GM13977 (cell line): ENCODE results near the gene NPIPA3.
"Not testable (repeated sequence)": the region's sequence is repeated elsewhere in the genome, so short reads cannot be mapped to it uniquely, and the experiment has no call there.

Source experiments
- DNase-seq: peaks from one replicate; pipeline ENCODE4 v3.0.0; 2012; ENCODE audit warnings: low spot score
- in situ Hi-C: fragments of 300-500 bp; cut with MboI; formaldehyde crosslinking; loops from one replicate; pipeline ENCODE4 v1.12.0; 2022; ENCODE audit warnings: low sequenced_read_pairs, low pct_unique_long_range_greater_than_20kb, mixed read lengths, inconsistent platforms; ENCODE audit not compliant: unreplicated experiment
- TF ChIP-seq, protein P1 (sequence below): IDR thresholded peaks from 2 replicates; pipeline ENCODE4 v1.5.1; 2012; ENCODE audit warnings: mild to moderate bottlenecking, control low read depth; ENCODE audit not compliant: insufficient read depth; ENCODE audit errors: extremely low read depth, missing control alignments

NPIPA3 gene

GRCh38 chr16:14676633-14677032 is 26.6 kb upstream of the NPIPA3 start:
- no peak for DNase-seq
- in situ Hi-C loops = no loop called here
- TF ChIP-seq, protein P1, sequence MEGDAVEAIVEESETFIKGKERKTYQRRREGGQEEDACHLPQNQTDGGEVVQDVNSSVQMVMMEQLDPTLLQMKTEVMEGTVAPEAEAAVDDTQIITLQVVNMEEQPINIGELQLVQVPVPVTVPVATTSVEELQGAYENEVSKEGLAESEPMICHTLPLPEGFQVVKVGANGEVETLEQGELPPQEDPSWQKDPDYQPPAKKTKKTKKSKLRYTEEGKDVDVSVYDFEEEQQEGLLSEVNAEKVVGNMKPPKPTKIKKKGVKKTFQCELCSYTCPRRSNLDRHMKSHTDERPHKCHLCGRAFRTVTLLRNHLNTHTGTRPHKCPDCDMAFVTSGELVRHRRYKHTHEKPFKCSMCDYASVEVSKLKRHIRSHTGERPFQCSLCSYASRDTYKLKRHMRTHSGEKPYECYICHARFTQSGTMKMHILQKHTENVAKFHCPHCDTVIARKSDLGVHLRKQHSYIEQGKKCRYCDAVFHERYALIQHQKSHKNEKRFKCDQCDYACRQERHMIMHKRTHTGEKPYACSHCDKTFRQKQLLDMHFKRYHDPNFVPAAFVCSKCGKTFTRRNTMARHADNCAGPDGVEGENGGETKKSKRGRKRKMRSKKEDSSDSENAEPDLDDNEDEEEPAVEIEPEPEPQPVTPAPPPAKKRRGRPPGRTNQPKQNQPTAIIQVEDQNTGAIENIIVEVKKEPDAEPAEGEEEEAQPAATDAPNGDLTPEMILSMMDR = no peak

DNA sequence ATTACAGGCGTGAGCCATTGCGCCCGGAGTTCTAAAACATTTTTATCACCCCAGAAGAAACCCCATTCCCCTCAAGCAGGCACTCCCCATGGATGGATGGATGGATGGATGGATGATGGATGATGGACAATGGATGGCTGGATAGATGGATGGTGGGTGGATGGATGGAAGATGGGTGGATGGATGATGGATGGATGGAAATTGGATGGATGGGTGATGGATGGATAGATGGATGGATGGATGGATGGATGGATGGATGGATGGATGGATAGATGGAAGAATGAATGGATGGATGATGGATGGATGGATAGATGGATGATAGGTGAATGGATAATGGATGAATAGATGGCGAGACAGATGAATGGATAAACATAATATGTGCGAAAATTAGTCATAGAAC is 25.6 kb upstream of the NPIPA3 start:
- in situ Hi-C loops = no loop called here
- no peak for DNase-seq
- TF ChIP-seq, protein P1 = no peak

GRCh38 chr16:14678748-14679497 is 24.3 kb upstream of the NPIPA3 start:
- TF ChIP-seq, protein P1 = no peak
- no peak for DNase-seq
- in situ Hi-C loops = no loop called here

DNA sequence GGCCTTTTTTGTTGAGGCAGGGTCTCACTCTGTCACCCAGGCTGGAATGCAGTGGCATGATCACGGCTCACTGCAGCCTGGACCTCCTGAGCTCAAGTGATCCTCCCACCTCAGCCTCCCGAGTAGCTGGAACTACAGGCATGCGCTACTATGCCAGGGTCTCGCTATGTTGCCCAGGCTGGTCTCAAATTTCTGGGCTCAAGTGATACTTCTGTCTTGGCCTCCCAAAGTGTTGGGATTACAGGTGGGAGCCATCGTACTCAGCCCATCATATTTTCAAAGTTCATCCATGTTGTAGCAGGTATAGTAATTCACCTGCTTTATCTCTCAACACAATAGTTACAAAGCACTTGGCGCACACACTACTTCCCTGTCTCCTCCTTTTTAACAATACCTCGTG is 22.8 kb upstream of the NPIPA3 start:
- in situ Hi-C loops, DNase-seq: not testable (repeated sequence)

- in situ Hi-C loops = no loop called here
- no peak for DNase-seq
- TF ChIP-seq, protein P1 = no peak
Measured at GRCh38 chr16:14681115-14681514, 22.1 kb upstream of the NPIPA3 start.

- no peak for DNase-seq
- in situ Hi-C loops = no loop called here
- TF ChIP-seq, protein P1 = no peak
Measured at GRCh38 chr16:14682121-14682520, 21.1 kb upstream of the NPIPA3 start.

- in situ Hi-C loops, DNase-seq: not testable (repeated sequence)
Measured at GRCh38 chr16:14685870-14686793, 17.1 kb upstream of the NPIPA3 start.

- DNase-seq, in situ Hi-C loops: not testable (repeated sequence)
Measured at GRCh38 chr16:14694129-14694528, 9.1 kb upstream of the NPIPA3 start, which contains the start of gene PLA2G10. Gene PLA2G10 (minus strand): TSS chr16:14694308. CDS start chr16:14694229, 79 bp downstream.

DNA sequence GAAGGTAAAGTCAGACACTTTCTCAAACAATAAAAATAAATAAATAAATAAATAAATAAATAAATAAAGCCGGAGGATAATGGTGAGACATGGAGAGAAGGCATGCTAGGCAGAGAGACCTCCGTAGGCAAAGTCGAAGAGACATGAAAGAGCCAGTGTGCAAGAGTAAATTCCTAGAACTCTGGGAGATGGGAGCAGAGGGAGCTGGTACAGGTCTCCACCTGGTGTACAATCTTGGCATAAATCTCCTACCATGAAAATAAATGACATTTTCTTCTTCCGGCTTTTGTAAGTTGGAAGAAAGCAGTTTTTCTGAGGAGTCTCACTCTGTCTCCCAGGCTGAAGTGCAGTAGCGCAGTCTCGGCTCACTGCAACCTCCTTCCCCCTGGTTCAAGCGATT is 1.4 kb upstream of the NPIPA3 start:
- in situ Hi-C loops, DNase-seq: not testable (repeated sequence)

GRCh38 chr16:14702672-14703071 is 539 bp upstream of the NPIPA3 start:
- in situ Hi-C loops, DNase-seq: not testable (repeated sequence)

DNA sequence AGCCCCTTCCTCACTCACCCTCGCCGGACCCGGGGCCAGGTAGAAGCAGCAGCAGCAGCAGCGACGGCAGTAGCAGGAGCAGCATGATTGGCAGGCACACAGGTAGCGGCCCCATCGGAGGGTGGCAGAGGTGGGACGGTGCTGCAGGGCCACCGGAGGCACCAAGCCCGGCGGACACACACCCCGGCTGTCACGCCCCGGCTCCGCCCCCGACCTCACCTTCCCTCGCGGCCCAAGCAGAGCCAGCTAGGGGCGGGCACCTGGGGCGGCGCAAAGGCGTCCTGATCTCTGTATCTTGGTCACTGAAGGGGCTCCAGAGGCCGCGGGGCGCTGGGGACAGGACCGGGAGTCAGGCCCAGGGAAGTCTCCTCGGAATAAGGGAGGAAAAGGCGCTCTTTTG is 30.0 kb downstream of the NPIPA3 start:
- in situ Hi-C loops, DNase-seq: not testable (repeated sequence)
